MV-4-11 (cell line): ENCODE results near the gene ZNF107.
"Not testable (repeated sequence)": the region's sequence is repeated elsewhere in the genome, so short reads cannot be mapped to it uniquely, and the experiment has no call there.

Source experiments
- DNase-seq: peaks from one replicate; lab custom pipeline; 2025; lab: John Stamatoyannopoulos, UW

The ZNF107 gene

DNA sequence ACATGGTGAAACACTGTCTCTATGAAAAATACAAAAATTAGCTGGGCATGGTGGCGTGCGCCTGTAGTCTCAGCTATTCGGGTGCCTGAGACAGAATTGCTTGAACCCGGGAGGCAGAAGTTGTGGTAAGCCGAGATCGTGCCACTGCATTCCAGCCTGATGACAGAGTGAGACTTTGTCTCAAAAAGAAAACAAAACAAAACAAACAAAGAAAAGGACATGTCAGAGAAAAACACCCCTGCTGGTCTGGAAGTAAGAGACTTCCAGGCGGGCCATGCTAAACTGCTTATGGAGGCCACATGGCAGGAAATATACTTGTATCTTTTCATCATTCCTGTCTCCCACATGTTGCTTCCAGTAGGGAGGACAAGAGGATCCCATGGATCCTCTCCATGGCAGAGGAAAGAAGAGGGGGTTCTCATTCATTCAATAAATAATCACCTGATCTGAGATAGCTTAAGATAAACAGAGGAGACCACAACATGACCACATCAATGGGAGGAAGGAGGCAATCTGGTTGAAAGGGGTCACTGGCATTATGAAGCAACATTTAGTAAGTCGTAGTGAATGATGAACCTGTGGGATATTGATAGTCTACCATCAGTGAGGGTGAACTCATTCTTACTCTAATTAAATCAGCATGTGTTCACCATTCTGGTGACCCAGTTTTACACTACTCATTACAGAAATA lies 67.8 kb downstream of the ZNF107 start:
- DNase-seq: no peak

DNA sequence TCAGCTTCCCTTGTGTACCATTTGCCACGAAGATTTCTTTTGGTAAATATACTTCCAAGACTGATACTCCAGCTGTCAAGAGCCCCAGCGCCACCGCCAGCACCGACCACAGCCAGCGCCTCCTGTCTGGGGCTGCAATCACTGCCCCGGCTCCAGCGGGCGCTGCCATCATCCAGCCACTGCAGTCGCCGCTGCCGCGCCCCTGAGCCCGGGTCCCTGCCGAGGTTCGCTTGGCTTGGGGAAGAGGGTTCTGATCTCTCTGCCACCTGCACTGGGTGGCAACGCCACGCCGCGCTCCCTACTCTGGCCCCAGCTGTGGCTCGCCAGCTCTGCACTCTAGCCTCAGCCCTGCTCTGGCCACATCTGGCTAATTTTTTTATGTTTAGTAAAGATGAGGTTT lies 70.6 kb downstream of the ZNF107 start:
- no peak for DNase-seq

DNA sequence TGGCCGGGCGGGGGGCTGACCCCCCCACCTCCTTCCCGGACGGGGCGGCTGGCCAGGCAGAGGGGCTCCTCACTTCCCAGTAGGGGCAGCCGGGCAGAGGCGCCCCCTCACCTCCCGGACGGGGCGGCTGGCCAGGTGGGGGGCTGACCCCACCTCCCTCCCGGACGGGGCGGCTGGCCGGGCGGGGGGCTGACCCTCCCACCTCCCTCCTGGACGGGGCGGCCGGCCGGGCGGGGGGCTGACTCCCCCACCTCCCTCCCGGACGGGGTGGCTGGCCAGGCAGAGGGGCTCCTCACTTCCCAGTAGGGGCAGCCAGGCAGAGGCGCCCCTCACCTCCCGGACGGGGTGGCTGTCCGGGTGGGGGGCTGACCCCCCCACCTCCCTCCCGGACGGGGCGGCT lies 72.5 kb downstream of the ZNF107 start:
- not testable (repeated sequence) for DNase-seq

DNA sequence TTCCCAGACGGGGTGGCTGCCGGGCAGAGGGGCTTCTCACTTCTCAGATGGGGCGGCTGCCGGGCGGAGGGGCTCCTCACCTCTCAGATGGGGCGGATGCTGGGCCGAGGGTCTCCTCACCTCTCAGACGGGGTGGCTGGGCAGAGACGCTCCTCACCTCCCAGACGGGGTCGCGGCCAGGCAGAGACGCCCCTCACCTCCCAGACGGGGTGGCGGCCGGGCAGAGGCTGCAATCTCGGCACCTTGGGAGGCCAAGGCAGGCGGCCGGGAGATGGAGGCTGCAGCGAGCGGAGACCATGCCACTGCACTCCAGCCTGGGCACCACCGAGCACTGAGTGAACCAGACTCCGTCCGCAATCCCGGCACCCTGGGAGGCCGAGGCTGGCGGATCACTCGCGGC lies 73.0 kb downstream of the ZNF107 start:
- not testable (repeated sequence) for DNase-seq

DNA sequence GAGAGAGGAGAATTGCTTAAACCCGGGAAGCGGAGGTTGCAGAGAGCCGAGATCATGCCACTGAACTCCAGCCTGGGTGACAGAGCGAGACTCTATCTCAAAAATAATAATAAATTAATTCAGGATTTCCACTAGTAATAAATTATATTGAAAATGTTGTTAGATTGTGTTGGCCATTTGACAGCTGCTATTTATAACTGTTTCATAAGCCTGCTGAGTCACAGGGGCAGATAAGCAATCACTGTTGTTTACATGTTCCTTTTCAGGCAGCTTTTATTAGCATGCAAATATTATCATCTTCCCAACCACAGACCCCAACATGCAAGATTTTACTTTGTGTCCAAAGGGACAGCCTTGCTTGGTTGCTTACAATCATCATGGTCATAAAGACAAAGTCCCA lies 78.7 kb downstream of the ZNF107 start:
- DNase-seq: no peak

DNA sequence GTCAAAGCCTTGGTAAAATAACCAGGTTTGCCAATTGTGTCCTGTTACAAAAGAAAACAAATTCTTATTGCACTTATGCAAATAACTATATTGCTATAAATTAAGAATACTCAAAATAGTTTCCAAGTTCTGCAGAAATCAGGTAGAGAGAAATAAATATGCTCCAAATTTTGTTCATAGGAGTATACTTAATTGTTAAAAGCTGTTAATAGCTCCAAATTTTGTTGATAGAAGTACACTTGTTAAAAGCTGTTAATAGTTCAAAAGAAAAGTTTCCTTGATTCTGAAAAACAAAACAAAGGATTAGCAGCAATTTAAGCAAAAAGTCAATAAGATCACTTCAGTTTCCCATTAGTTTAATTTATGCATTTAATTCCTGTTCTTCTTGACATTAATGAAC lies 81.9 kb downstream of the ZNF107 start:
- no peak for DNase-seq

DNA sequence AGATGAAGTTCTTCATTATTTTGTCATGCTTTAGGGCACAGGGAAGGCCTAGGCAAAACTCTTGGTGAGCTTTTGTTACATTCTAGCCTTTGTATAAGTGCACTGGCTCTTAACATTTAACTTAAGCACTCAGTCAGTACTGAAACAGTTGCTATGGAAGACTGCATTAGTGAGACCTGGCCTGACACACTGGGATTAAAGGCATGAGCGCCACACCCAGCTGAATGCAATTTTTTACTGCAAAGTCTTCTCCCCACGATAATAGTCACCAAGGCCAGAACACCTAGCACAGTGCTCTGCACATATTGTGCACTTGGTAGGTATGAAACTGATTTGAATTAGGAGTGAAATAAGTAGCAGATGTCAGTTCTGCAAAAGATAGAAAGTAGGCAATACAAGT lies 87.1 kb downstream of the ZNF107 start:
- DNase-seq: no peak

DNA sequence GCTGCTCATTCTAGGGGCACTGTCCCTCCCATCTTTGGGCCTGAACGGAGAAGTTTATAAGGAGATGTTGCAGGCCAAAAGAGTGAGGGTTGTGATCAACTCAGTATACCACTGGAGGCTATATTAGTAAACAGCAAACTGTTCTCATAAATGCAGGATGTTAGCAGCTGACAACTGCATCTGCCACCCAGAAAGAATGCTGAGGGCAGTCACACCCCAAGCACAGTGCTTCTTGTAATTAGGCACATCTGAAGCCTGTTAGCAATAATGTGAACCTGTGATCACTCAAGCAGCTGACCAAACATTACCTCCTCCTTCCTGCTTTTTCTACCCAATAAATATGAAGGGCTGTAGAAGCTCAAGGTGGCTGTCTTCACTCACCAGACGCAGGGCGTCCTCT lies 89.9 kb downstream of the ZNF107 start:
- no peak for DNase-seq

DNA sequence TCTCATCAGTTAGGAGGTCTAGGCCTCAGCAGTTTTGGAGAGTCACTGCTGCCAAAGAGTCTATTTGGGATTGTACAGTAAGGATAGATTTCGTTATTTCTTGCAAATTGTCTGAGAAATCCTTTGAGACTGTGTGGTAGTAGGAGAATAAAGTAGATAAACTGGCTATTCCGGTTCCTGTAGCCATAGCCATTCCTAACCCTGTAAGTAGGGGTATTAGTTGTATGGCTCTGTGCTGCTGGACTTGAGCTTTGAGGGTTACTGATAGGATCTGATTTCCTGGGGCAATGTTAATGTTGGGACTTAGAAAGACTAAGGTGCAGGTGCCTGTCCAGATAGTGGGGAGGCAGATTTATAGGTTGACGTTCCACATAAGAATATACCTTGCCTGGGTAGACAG lies 92.2 kb downstream of the ZNF107 start:
- no peak for DNase-seq
